ENCODE results near the gene BICRA. TPM values are rescaled to one million over a fixed set of nuclear protein-coding genes. Genes with fewer than 3 reads are reported as not detected.

BICRA gene
- total RNA-seq = 14.9 and 22.2 TPM in 2 replicates

DNA sequence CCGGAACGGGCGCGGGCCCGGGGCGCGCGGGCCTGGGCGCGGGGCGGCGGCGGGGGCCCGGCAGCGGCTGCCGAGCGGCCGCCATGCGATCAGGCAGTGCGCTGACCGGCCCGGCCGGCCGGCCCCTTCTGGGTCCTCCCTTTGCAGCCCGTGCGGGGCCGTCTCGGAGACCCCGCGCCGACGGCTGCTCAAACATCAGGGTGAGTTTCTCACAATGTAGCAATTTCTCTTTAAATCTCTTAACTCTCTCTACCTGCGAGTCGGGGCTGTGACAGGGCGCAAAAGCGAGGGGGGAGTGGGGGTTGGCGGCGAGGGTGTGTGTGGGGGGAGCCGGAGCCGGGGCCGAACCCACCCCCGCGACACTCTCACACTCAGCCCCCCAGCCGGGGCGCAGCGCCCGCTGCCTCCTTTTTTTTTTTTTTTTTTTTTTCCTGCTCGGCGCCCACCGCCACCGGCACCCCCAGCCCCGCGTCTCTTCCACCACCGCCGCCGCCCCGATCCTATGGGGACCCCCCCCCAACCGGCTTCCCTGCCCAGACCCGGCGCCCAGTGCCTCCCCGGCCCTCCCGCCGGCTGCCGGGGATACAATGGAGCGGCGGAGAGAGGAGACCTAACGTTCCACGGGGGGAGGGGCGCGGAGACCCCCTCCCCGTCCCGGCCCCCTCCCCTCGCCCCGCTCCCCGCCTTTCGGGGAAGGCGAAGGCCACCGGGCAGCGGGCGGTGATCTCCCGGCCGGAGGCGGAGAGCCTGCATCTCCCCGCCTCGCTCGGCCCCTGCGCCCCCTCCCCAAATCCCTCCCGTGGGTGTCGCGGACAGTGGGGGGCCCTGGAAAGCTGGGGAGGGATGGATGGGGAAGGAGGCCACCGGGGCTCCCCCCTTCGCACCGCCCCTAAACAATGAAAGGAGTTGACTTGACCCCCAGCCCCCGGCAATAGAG lies at the start of gene BICRA:
BICRA (plus strand) TSS at position 166 of the 937 bp plus-strand sequence. CDS start 64,441 bp downstream, outside the sequence.

DNA sequence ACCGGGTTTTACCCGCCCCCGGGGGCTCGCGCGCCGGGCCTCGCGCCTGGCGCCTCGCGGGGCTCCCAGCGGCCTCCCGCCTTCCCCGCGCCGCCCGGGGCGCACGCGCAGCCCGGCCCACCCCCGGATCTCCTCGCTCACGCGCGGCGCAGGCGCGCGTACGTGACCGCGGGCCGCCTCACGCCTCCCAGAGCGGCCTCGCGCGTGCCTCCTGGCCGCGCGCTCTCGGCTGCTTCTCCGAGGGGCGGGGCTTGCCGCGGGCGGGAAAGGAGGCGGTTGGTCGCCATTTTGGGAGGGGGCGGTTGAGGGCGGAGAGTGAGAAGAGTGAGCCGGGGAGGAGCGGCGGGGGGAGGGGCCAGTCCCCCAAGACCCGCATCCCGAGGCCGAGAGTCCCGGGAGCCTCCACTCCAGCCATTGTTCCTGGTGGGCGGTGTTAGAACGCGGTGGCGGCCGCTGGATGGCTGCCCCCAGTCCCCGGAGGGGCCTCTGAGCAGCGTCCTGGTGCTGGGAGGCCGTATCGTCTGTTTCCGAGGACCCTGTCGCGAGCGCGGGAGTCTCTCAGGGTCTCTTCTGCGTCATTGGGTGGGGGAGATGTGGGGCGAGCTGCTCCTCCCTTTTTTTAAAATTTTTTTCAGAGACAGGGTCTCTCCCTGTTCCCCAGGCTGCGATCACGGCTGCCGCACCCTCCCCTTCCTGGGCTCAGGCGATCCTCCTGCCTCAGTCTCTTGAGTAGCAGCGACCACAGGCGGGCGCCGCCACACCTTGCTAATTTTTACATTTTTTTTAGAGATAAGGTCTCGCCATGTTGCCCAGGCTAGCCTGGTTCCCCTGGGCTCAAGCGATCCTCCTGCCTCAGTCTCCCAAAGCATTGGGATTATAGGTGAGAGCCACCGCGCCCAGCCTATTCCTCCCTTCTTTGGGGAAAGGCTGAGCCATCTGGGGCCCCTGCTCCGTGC lies 35.6 kb upstream of the BICRA start, which contains the start of gene ZNF541:
ZNF541 (minus strand) TSS at position 78 of the 956 bp plus-strand sequence. CDS start 17,292 bp downstream, outside the sequence.

DNA sequence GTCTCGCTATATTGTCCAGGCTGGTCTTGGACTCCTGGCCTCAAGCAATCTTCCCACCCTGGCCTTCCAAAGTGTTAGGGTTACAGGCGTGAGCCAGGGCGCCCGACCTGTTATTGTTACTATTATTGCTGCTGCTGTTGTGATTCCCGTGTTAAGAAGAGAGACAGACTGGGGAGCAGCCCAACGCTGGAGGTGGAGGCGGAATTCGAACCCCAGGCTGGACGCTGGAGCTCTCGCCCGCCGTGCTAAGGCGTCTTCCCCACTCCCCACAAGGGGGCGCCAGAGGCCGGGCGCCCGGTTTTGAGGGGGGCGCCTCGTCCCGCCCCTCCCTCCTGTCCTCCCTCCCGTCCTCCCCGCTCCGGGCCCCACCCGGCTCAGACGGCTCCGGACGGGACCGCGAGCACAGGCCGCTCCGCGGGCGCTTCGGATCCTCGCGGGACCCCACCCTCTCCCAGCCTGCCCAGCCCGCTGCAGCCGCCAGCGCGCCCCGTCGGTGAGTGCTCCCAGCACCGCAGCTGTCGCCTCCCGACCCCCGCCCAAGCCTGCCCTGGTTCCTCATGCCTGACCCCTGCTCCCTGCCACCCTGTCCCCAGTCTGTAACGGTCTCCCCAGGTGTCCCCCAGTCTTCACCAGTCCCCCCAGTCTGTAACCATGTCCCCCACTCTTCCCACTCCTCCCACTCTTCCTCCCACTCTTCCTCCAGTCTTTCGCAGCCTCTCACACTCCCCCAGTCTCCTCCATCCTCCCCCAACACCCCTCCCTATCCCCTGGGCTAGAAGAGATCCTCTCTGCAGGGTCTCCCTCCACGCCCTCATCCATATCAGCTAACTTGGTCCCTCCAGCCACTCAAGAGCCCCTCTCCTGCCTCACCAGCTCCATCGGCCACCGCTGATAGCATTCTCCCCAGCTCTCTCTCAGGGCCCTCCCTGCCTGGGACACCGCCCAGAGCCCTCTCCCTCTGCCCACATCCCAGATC lies 104.4 kb downstream of the BICRA start, which contains the start of gene EHD2:
EHD2 (plus strand) TSS at position 377 of the 976 bp plus-strand sequence. CDS start 3,191 bp downstream, outside the sequence.

DNA sequence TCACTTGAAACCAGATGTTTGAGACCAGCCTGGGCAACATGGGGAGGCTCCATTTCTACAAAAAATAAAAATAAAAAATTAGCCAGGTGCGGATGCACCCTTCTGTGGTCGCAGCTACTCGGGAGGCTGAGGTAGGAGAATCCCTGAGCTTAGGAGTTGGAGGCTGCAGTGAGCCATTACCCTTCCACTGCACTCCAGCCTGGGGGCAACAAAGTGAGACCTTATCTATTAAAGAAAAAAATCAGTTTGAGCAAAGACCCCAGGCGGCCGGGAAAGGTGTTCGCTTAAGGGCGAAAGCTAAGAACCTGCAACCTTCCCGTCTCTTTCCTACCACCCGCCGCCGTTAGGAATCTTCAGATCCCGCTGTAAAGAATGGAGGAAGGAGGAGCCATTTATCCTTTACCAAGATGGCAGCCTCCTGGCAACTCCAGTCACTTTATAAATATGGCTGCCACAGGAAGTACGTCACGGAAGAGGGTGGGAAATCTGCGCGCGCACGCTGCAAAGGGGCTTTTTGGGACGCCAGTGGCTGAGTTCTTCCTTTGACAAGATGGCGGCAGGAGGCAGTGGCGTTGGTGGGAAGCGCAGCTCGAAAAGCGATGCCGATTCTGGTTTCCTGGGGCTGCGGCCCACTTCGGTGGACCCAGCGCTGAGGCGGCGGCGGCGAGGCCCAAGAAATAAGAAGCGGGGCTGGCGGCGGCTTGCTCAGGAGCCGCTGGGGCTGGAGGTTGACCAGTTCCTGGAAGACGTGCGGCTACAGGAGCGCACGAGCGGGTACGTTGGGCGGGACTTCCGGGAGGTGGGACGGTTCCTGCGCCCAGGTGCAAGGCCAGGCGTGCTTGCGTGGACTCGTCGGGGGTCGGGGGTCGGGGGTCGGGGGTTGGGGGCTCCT lies 136.3 kb downstream of the BICRA start, which contains the start of gene NOP53:
NOP53 (plus strand) TSS at position 537 of the 892 bp plus-strand sequence; CDS start at position 551, 14 bp downstream.

Other genes with a start within 250 kb of the BICRA start
- 20.4 and 27.8 TPM in 2 replicates for gene MEIS3, start 189.6 kb upstream of the BICRA start, total RNA-seq
- gene SLC8A2, start 137.2 kb upstream of the BICRA start, total RNA-seq = not detected in 2 replicates
- 4.1 and 4.3 TPM in 2 replicates for gene KPTN, start 124.9 kb upstream of the BICRA start, total RNA-seq
- gene NAPA, start 94.1 kb upstream of the BICRA start, total RNA-seq = 83.4 and 91.9 TPM in 2 replicates
- not detected in 2 replicates for gene ZNF541, start 36.0 kb upstream of the BICRA start, total RNA-seq
- gene EHD2, start 104.3 kb downstream of the BICRA start, total RNA-seq = 339 and 398 TPM in 2 replicates
- 309 and 350 TPM in 2 replicates for gene NOP53, start 136.4 kb downstream of the BICRA start, total RNA-seq
- gene SELENOW, start 169.6 kb downstream of the BICRA start, total RNA-seq = 145 and 163 TPM in 2 replicates
- not detected in 2 replicates for gene TPRX1, start 195.4 kb downstream of the BICRA start, total RNA-seq
- not detected in 2 replicates for gene CRX, start 212.8 kb downstream of the BICRA start, total RNA-seq